ENCODE data around the gene TNFRSF14.

TNFRSF14 gene

GRCh38 chr1:2571348-2571747, 15.2 kb downstream of the TNFRSF14 start:
- no peak overlapping the region for H3K27ac ChIP-seq

GRCh38 chr1:2573250-2573920, 17.2 kb downstream of the TNFRSF14 start:
- no peak for TF ChIP-seq CTCF (conservative IDR thresholded peaks at IDR 0.05)
- H3K27ac ChIP-seq: no peak overlapping the region

More at GRCh38 chr1:2571348-2571747, 15.2 kb downstream of the TNFRSF14 start:
- no peak for TF ChIP-seq CTCF (conservative IDR thresholded peaks at IDR 0.05)

- no peak overlapping the region for H3K27ac ChIP-seq
- no peak for TF ChIP-seq CTCF (conservative IDR thresholded peaks at IDR 0.05)
Observed at GRCh38 chr1:2574350-2574749, 18.2 kb downstream of the TNFRSF14 start.

GRCh38 chr1:2575801-2576663, 19.9 kb downstream of the TNFRSF14 start:
- TF ChIP-seq CTCF (conservative IDR thresholded peaks at IDR 0.05): no peak
- H3K27ac ChIP-seq: no peak overlapping the region

- H3K27ac ChIP-seq: peak overlapping the region; percentile 40
Observed at GRCh38 chr1:2577565-2578075, 21.4 kb downstream of the TNFRSF14 start.

- peak overlapping the region; percentile 40 for H3K27ac ChIP-seq
- TF ChIP-seq CTCF (conservative IDR thresholded peaks at IDR 0.05): no peak
Observed at GRCh38 chr1:2578758-2579118, 22.6 kb downstream of the TNFRSF14 start.

- TF ChIP-seq CTCF (conservative IDR thresholded peaks at IDR 0.05): no peak
- no peak overlapping the region for H3K27ac ChIP-seq
Observed at GRCh38 chr1:2580691-2581090, 24.5 kb downstream of the TNFRSF14 start.
